SK-N-SH treated with all-trans-retinoic acid at 6 μM for 48 hours (cell line): ENCODE data around the gene IFT27.

Experiments used
- ATAC-seq: fragments of 200-7000 bp; cut with Tn5 transposase; 3 replicates; pipeline ENCODE4 v1.9.1; 2020; ENCODE audit warnings: mild to moderate bottlenecking, moderate library complexity
- ARNTL ChIP-seq: fragments of 450-650 bp; formaldehyde crosslinking; IDR thresholded peaks from 2 replicates; pipeline ENCODE4 v1.5.0; 2020; ENCODE audit warnings: low read depth, mild to moderate bottlenecking, moderate library complexity, borderline replicate concordance
- BACH2 ChIP-seq: fragments of 250-450 bp; sonication (Bioruptor Pico); IDR thresholded peaks from 2 replicates; pipeline ENCODE4 v1.9.0; 2021; ENCODE audit warnings: mild to moderate bottlenecking, borderline replicate concordance
- CSDC2 ChIP-seq: fragments of 250-450 bp; sonication (Bioruptor Pico); IDR thresholded peaks from 2 replicates; pipeline ENCODE4 v1.5.0; 2020; ENCODE audit warnings: mild to moderate bottlenecking, moderate library complexity
- GLIS3 ChIP-seq: fragments of 250-450 bp; sonication (Bioruptor Pico); IDR thresholded peaks from 2 replicates; pipeline ENCODE4 v1.5.0; 2020; ENCODE audit warnings: mild to moderate bottlenecking, moderate library complexity
- OSR1 ChIP-seq: fragments of 250-450 bp; sonication (Bioruptor Pico); IDR thresholded peaks from 2 replicates; pipeline ENCODE4 v1.8.0; 2022; ENCODE audit warnings: moderate library complexity, mild to moderate bottlenecking, inconsistent platforms
- RARB ChIP-seq: fragments of 250-450 bp; sonication (Bioruptor Pico); IDR thresholded peaks from 2 replicates; pipeline ENCODE4 v1.8.0; 2021; ENCODE audit warnings: mild to moderate bottlenecking, moderate library complexity
- TCF4 ChIP-seq: fragments of 250-450 bp; sonication (Bioruptor Pico); IDR thresholded peaks from 2 replicates; pipeline ENCODE4 v1.8.0; 2021; ENCODE audit warnings: mild to moderate bottlenecking, moderate library complexity, borderline replicate concordance
- TOX ChIP-seq: fragments of 250-450 bp; sonication (Bioruptor Pico); IDR thresholded peaks from 2 replicates; pipeline ENCODE4 v1.8.0; 2021; ENCODE audit warnings: mild to moderate bottlenecking, moderate library complexity, borderline replicate concordance
- ZC3H10 ChIP-seq: fragments of 250-450 bp; sonication (Bioruptor Pico); IDR thresholded peaks from 2 replicates; pipeline ENCODE4 v1.5.1; 2021; ENCODE audit warnings: mild to moderate bottlenecking, moderate library complexity
- ZFP30 ChIP-seq: fragments of 450-650 bp; formaldehyde crosslinking; IDR thresholded peaks from 2 replicates; pipeline ENCODE4 v1.5.0; 2022; ENCODE audit warnings: mild to moderate bottlenecking, moderate library complexity
- ZNF565 ChIP-seq: fragments of 450-650 bp; formaldehyde crosslinking; conservative IDR thresholded peaks from 2 replicates; pipeline ENCODE4 v1.5.0; 2020; ENCODE audit warnings: low read depth, mild to moderate bottlenecking, moderate library complexity
- ZNF70 ChIP-seq: fragments of 450-650 bp; formaldehyde crosslinking; IDR thresholded peaks from 2 replicates; pipeline ENCODE4 v1.5.0; 2020; ENCODE audit warnings: mild to moderate bottlenecking, moderate library complexity
- TF ChIP-seq, protein P1 (sequence below): fragments of 250-450 bp; sonication (Bioruptor Pico); IDR thresholded peaks from 2 replicates; pipeline ENCODE4 v1.5.1; 2021; ENCODE audit warnings: mild to moderate bottlenecking, moderate library complexity
- TF ChIP-seq, protein P2 (sequence below): fragments of 250-450 bp; sonication (Bioruptor Pico); IDR thresholded peaks from 2 replicates; pipeline ENCODE4 v1.5.0; 2020; ENCODE audit warnings: mild to moderate bottlenecking, moderate library complexity
- TF ChIP-seq, protein P3 (sequence below): fragments of 250-450 bp; sonication (Bioruptor Pico); IDR thresholded peaks from 2 replicates; pipeline ENCODE4 v1.8.0; 2021; ENCODE audit warnings: low read depth, mild to moderate bottlenecking, moderate library complexity, borderline replicate concordance
- TF ChIP-seq, protein P4 (sequence below): fragments of 250-450 bp; sonication (Bioruptor Pico); IDR thresholded peaks from 2 replicates; pipeline ENCODE4 v1.5.1; 2020; ENCODE audit warnings: low read depth, mild to moderate bottlenecking, moderate library complexity

IFT27 gene

DNA sequence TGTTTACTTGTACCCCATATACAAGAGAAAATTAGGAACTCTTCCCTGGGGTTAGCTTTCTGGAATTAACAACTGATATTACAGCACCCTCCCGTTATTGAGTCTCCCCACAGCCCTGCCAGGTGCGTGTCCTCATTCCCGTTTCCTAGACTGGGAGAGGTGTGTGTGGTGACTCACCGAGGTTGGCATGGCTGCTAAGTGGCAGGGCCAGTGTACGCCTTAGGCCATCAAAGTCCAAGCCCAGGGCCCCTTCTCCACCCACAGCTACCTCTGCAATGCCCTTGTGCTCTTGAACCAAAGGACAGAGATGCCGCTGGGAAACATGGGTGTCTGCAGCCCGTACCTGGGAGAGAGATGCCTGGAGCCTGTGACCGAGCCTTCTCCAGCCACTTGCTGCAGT, 12.3 kb downstream of the IFT27 start:
- TF ChIP-seq BACH2 (CRISPR knock-in tag) (no peak), CSDC2 (CRISPR knock-in tag) (no peak), ZNF70 (CRISPR knock-in tag) (no peak), ZC3H10 (CRISPR knock-in tag) (no peak)
- TF ChIP-seq, protein P1, sequence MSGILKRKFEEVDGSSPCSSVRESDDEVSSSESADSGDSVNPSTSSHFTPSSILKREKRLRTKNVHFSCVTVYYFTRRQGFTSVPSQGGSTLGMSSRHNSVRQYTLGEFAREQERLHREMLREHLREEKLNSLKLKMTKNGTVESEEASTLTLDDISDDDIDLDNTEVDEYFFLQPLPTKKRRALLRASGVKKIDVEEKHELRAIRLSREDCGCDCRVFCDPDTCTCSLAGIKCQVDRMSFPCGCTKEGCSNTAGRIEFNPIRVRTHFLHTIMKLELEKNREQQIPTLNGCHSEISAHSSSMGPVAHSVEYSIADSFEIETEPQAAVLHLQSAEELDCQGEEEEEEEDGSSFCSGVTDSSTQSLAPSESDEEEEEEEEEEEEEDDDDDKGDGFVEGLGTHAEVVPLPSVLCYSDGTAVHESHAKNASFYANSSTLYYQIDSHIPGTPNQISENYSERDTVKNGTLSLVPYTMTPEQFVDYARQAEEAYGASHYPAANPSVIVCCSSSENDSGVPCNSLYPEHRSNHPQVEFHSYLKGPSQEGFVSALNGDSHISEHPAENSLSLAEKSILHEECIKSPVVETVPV (CRISPR knock-in tag), result no peak
- TF ChIP-seq, protein P2, sequence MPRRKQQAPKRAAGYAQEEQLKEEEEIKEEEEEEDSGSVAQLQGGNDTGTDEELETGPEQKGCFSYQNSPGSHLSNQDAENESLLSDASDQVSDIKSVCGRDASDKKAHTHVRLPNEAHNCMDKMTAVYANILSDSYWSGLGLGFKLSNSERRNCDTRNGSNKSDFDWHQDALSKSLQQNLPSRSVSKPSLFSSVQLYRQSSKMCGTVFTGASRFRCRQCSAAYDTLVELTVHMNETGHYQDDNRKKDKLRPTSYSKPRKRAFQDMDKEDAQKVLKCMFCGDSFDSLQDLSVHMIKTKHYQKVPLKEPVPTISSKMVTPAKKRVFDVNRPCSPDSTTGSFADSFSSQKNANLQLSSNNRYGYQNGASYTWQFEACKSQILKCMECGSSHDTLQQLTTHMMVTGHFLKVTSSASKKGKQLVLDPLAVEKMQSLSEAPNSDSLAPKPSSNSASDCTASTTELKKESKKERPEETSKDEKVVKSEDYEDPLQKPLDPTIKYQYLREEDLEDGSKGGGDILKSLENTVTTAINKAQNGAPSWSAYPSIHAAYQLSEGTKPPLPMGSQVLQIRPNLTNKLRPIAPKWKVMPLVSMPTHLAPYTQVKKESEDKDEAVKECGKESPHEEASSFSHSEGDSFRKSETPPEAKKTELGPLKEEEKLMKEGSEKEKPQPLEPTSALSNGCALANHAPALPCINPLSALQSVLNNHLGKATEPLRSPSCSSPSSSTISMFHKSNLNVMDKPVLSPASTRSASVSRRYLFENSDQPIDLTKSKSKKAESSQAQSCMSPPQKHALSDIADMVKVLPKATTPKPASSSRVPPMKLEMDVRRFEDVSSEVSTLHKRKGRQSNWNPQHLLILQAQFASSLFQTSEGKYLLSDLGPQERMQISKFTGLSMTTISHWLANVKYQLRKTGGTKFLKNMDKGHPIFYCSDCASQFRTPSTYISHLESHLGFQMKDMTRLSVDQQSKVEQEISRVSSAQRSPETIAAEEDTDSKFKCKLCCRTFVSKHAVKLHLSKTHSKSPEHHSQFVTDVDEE, result no peak

DNA sequence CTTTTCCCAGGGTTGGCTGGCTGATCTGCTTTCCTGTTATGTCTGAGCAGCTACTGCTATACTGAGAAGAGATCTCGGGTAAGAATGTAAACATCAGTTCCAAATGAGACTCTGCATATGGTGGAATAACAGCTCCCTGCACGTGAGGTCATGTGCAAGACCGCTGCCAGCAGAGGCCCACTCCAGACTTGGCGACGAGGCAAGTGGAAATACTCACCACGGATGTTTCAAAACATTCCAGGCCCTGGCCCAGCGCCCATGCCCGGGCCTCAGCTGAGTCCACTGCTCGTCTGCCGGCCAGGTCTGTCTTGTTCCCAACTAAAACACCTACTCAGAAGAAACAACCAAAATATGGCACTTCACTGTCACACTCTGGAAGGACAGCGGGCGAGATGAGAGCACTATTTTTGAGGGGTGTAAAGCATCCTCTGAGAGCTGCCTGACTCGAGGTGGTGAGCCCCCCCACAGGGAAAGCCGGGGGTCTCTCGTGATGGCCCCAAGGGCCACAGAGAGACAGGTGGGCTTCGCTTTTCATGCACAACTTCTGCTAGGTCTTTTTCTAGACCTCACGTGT, 13.1 kb downstream of the IFT27 start:
- TF ChIP-seq ZNF70 (CRISPR knock-in tag), result no peak
- ATAC-seq, result no peak

More for the DNA sequence above, 12.3 kb downstream of the IFT27 start:
- no peak for ATAC-seq

DNA sequence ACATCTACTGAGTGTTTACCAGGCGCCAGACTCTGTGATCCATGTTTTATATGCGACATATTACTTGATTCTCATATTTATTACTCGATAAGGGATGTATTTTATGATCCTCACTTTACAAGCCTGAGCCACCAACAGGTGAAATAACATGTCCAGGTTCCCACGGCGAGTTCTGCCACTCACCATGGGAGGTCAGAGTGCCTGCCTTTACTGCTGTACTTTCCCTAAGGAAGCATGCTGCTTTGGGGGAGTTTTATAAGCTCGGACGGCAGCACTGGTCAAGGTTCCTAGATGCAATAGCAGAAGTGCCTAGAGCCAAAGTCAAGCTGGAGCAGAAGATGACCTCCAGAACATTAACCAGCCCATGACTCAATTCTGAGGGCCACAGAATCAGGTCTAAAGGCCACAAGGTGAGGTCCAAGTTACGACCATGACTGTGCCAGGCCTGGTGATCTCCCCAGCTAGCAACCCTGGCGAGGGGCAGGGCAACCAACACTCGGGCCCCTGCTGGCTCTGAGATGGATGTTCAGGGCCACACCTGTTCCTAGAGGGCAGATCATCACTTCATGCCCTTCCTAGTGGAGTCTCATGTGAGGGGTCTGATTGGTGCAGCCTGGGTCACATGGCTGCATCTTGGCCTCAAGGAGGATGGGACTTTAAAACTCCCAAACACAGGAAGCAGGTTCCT, 14.2 kb downstream of the IFT27 start:
- TF ChIP-seq BACH2 (CRISPR knock-in tag) (no peak), TOX (CRISPR knock-in tag) (no peak)
- TF ChIP-seq, all 23 proteins: peak for 0
- ATAC-seq, result no peak

DNA sequence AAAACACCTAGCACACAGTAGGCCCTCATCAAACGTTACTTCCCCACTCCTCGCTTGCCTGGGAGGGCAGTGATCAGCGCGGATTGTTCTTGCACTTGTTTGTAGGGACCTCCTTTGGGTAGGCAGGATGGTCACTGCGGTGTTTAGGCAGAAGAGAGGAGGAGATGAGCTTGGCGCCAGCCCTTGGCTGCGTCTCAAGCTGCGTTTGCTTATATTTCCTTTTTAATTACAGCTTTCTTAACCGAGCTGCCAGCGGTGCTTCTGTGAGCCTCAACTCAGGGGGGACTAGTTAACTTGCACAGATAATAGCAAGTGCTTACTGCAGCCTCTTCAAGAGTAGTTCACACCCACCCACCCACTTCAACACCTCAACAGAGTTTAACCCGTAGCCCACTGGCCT, 15.1 kb downstream of the IFT27 start:
- ATAC-seq, result no peak

DNA sequence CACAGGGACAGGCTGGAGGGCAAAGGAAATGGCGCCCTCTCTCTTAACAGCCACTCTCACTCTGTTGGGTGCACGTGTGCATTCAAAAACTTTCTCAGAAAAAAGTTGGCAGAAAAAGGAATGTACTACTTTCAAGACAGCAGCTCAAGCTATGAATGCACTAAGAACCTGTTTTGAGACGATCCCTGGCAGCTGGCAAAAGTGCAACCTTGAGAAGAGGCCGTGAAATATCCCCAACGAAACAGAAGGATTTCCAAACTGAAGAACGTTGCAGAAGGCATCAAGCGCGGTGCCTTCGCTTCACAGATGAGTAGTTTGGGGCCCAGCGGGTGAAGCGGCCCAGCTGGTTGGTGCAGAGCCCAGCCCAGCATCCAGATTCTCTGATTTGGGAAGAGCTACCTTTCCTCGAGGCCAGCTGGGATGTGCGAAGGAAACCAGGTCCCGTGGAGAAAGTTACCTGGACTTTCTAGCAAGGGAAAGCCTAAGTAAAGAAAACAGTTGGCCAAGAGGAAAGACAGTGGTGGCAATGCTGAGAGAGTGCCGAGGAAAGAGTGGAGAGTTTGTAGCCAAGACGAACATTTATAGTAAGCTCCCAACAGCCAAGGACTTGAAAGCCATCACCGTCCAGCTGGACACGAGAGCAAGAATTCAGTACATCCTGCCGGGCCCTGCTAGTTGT, 16.3 kb downstream of the IFT27 start:
- no peak for ATAC-seq
- TF ChIP-seq, protein P2, result no peak
- no peak for TF ChIP-seq TOX (CRISPR knock-in tag)
- no peak for TF ChIP-seq GLIS3 (CRISPR knock-in tag)
- TF ChIP-seq TCF4, result no peak
- no peak for TF ChIP-seq RARB (CRISPR knock-in tag)
- TF ChIP-seq, protein P3, sequence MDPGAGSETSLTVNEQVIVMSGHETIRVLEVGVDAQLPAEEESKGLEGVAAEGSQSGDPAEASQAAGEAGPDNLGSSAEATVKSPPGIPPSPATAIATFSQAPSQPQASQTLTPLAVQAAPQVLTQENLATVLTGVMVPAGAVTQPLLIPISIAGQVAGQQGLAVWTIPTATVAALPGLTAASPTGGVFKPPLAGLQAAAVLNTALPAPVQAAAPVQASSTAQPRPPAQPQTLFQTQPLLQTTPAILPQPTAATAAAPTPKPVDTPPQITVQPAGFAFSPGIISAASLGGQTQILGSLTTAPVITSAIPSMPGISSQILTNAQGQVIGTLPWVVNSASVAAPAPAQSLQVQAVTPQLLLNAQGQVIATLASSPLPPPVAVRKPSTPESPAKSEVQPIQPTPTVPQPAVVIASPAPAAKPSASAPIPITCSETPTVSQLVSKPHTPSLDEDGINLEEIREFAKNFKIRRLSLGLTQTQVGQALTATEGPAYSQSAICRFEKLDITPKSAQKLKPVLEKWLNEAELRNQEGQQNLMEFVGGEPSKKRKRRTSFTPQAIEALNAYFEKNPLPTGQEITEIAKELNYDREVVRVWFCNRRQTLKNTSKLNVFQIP (CRISPR knock-in tag), result no peak
- TF ChIP-seq ZFP30 (CRISPR knock-in tag), result no peak
- no peak for TF ChIP-seq CSDC2 (CRISPR knock-in tag)
- TF ChIP-seq ZNF70 (CRISPR knock-in tag), result no peak

More for the DNA sequence above, 15.1 kb downstream of the IFT27 start:
- TF ChIP-seq, protein P3 (CRISPR knock-in tag), result no peak
- no peak for TF ChIP-seq ARNTL (CRISPR knock-in tag)
- no peak for TF ChIP-seq ZNF565 (CRISPR knock-in tag)
- TF ChIP-seq RARB (CRISPR knock-in tag), result no peak
- TF ChIP-seq, protein P4, sequence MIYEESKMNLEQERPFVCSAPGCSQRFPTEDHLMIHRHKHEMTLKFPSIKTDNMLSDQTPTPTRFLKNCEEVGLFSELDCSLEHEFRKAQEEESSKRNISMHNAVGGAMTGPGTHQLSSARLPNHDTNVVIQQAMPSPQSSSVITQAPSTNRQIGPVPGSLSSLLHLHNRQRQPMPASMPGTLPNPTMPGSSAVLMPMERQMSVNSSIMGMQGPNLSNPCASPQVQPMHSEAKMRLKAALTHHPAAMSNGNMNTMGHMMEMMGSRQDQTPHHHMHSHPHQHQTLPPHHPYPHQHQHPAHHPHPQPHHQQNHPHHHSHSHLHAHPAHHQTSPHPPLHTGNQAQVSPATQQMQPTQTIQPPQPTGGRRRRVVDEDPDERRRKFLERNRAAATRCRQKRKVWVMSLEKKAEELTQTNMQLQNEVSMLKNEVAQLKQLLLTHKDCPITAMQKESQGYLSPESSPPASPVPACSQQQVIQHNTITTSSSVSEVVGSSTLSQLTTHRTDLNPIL (CRISPR knock-in tag), result no peak
- TF ChIP-seq TCF4, result no peak
- TF ChIP-seq CSDC2 (CRISPR knock-in tag), result no peak
- no peak for TF ChIP-seq OSR1 (CRISPR knock-in tag)
- no peak for TF ChIP-seq ZFP30 (CRISPR knock-in tag)
- no peak for TF ChIP-seq ZC3H10 (CRISPR knock-in tag)
